NK-92 treated with Interleukin-12 subunit alpha and Interleukin-12 subunit beta, amount 100 ng/mL, for 24 hours (cell line): Measurements from ENCODE around the gene TUBB2B.
"Not testable (repeated sequence)": the region's sequence is repeated elsewhere in the genome, so short reads cannot be mapped to it uniquely, and the experiment has no call there.

Experiments
- DNase-seq: peaks from one replicate; lab custom pipeline; 2025; lab: John Stamatoyannopoulos, UW

The TUBB2B gene

DNA sequence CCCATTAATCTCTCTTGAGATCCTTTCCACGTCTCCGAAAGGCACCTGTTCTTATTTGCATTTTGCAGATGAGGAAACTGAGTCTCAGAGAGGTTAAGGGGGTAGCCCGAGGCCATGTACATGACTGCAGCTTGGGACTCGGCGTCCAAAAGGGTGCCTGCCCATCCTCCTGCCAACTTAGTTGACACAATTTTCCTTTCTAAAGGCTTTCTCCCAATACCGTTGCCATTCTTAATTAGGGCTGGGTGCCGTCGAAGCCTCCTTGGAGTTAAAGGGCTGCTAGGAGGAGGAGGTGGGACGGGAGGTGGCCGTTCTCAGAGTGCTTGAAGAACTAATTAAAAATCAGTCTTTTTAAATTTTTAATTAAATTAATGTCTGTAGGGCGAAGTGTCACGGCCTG is 30.7 kb upstream of the TUBB2B start:
- no peak for DNase-seq

DNA sequence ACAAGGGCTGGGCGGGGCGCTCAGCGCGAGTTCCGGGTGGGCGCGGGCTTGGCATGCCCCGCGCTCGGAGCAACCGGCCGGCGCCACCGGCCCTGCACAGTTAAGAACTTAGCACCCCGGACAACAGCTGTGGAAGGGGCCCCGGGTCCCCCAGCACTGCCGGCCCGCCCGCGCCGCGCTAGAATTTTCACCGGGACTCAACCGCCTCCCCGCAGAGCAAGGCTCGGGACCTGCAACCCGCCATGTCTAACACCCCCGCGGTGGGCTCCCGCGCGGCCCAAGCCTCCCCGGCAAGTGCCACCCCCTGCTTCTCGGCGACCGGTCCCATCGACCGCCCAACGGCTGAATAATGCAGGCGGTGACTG is 26.1 kb upstream of the TUBB2B start:
- no peak for DNase-seq

DNA sequence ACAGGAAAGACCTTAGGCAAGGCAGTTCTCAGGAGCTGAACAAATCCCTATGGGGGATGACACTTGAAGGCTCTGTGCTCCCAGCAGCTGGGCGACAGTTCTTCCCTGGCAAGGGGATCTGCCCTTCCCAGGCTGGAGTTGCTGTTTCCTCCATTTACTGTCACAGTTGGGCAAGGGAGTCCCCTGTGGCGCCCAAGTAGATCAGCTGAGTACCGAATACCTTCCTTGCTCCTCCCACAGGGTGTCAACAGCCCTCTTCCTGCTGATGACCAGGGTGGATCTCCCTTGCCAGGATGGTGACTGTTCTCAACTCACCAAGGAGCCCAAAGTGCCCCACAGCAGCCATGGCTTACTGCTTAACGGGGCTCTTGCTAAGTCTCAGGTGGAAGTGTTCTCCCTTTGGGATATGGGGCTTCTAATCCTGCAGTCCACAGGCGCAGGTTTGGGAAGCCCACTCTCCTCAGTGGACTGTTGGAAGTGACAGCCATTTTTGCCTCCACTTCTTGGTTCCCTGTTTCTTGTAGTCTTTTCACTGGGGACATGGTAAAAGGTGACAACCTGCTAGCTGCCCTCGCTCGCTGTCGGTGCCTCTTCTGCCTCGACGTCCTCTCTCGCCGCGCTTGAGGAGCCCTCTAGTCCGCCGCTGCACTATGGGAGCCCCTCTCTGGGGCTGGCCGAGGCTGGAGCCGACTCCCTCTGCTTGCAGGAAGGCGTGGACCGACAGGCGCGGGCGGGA is 25.6 kb upstream of the TUBB2B start:
- no peak for DNase-seq

DNA sequence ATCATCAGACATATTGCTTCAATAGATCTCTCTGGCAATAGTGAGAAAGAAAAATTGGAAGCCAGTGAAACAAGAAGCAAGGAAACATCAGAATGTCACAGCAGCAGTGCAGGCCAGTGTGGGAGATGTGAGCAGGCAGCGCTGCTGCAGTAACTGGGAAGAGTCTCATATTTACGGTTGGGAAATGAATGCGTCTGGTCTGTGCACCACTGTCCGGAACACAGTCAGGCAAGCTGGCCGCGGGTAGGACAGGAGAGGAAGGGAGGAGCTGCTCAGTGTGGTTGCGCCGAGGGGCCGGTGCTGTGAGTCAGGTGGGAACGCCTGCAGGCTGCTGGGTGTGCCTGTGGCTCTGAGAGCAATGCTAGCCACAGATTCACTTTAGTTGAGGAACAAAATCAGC is 24.9 kb upstream of the TUBB2B start:
- no peak for DNase-seq

DNA sequence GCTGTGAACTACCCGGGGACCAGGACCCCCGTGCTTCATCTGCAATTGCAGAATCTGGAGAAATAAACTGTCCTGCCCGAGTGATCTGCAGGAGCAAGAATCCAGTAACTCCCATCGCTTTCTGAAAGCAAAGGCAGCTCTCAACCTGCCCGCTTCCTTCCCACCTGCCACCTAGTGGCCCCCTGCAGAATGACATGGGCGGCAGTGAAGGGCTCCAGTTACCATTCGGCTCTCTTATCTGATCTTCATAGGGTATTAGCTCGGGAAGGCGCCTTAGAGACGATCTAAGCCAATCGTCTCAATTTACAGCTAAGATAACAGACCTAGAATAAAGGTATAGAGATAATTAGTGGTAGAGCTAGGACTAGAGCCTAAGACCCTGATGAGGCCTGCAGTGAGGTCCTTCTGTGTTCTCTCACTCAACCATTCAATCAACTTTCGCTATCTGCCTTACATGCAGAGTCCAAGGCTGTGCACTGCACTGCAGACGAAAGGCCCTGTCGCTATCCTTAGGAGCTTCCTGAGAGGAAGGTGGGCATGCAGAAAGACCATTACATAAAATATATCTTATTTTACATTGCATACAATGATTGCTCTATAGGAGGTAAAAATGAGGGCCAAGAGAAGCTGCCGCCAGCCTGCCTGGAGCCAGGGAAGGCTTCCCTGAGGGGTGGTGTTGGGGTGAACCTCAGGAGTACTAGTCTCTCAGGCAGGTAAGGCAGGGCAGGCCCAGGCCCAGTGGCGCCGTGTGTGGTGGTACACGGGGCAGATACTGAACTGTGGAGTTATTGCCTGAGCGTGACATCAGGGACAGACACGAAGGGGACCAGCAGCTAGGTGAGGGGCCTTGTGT is 24.2 kb upstream of the TUBB2B start:
- peak; percentile 50 for DNase-seq

DNA sequence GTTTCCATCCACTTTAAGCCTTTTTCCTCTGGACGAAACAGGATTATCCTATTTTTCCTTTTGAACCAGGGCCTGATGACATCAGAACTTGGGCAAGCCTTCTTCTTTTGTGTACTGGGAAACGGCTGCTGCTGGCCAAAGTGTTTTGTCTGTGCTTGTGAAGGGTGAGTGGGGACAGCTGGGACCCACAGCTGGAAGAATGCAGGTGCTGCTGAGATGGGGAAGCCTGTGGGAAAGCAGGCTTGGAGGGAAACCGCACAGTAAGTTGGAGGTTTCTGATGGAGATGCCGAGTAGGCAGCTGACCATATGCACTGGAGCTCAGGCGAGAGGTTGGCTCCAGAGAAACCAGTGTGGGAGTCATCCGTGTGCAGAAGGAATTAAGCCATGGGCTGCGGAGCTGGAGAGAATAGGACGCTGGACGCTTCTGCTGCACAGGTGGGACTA is 22.8 kb upstream of the TUBB2B start:
- DNase-seq: no peak

DNA sequence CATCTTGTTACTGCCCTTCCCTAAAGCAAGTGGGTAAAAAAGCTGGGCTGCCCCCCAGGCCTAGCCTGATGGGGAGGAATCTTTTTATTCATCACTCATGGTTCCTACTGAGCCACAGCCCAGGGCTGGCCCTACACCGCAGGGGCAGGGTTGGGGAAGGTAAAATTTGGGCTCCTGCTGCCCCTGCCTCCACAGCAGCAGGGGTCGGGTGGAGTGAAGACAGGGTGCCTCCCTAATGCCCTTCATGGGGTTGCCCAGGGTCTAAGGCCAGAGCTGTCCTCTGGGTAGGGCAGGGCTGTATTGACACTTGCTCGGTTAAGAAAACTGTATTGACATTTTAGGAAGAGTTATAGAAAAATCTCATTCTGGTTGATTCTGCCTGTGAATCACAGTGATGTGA is 22.4 kb upstream of the TUBB2B start:
- no peak for DNase-seq

DNA sequence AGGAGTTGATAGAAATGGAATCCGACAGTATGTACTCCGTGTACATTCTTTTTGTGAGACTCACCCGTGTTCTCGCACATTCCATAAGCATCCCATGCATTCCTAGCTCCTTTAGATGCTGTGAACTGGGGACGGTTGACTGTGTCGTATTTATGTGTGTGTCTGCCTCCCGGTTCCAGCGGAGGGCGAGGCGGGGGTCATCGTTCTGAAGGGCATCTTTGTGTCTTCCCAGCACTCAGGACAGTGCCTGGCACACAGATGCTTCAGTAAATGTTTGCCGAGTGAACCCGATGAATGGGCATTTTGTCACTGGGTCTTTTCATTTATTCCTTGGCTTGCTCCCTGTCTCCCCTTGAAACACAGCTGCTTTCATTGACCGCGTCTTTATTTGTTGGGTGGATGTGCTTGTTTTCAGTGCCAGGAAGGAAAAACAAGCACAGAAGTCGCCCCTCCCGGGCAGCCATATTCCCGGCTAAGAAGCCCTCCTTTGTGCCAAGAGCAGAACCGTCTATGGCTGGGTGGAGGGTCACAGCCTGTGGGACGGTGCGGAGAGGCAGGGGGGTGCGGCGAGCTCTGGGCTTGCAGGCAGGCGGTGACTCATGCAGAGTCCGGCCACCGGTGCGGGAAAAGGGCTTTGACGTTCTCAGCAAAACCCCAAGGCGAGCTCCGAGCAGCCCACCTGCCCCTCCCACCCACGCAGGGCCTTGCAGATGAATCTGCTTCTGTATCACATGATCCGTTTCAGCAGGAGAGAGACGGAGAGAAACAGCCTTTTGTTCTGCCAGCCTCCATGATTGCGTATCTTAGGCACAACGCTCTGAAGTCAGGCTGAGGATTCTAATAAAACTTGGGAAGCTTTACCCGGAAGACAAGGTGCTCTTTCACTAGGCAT is 20.0 kb upstream of the TUBB2B start:
- DNase-seq: no peak

DNA sequence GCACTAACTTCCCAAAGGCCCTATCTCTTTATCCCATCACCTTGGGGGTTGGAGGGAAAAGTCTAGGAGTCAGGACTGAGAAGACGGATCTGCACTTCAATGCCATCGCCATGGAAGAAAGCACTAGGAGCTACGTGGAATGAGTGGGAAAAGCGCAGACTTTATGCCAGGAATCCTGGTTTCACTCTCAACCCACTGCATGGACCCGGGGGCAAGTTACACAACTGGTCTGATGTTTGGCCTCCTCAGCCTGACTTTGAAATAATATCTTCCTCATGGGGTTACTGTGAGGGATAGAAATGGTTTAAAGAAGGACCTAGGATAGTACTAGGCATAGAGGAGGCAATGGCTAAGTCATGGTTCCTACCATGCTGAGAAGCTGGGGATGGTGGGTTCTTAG is 17.8 kb upstream of the TUBB2B start:
- DNase-seq: no peak

DNA sequence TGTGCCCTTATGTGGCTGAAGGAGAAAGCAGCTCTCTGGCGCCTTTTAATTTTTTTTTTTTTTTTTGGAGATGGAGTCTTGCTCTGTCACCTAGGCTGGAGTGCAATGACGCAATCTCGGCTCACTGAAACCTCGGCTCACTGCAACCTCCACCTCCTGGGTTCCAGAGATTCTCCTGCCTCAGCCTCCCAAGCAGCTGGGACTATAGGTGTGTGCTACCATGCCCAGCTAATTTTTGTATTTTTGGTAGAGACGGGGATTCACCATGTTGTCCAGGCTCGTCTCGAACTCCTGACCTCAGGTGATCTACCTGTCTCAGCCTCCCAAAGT is 17.3 kb upstream of the TUBB2B start:
- not testable (repeated sequence) for DNase-seq

DNA sequence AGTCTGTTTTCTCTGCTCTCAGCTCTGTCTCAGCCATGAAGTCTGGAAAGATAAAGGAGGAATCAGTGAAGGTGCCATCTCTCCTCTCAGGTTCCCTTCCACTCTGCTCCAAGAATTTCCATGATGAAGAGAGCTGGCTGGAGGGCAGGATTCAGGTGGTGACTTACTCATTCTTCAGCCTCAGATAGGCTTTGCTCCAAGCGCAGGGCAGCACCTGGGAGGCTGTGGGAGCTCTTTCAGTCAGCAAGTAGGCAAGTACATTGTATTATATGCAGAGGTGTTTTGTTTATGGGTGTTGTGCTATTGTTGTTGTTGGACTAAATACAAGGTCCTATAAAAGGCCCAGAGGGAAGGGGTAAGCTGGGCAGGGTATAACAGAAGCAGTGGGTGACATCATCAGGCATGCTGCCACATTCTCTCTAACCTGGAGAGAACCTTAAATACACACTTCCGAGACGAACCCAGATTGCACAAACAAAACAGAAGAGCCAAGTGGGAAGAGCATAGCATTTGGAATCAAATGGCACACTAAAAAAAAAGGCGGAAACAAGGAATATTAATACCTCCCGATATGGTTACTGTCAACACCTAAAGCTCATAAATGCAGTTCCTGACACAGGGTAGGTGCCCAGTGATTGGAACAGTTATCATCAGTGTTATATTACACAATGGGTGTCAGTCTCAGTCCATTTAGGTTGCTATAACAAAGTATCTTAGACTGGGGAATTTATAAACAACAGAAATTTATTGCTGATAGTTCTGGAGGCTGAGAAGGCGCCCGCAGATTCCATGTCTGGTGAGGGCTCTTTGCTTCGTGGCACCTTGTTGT is 16.8 kb upstream of the TUBB2B start:
- DNase-seq: no peak

DNA sequence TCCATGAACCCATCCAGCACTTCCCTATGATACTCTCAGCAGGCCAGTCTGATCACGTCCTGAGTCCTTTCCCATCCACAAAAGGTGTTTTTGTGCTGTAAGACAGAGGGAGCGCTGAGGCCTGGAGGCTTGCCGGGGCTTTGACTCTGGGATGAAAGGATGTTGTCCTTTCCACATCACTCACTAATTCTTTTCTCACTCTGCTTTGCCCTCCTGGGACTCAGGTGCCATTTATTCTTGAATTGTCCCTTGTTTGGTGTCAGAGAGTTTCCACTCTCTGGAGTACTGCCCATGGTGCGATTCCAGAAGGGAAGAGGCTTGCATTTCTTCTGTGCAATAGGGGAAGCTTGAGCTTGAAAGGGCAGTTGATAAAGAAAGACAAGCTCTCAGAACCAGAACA is 15.3 kb upstream of the TUBB2B start:
- DNase-seq: no peak

DNA sequence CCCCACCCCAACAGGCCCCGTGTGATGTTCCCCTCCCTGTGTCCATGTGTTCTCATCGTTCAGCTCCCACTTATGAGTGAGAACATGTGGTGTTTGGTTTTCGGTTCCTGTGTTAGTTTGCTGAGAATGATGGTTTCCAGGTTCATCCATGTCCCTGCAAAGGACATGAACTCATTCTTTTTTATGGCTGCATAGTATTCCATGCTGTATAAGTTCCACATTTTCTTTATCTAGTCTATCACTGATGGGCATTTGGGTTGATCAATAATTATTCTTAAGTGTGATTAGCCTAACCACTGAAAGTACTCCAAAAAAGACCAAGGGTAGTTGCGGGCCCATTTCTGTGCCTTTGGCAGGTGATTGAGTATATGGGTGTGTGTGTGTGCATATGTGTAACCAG is 14.3 kb upstream of the TUBB2B start:
- not testable (repeated sequence) for DNase-seq

DNA sequence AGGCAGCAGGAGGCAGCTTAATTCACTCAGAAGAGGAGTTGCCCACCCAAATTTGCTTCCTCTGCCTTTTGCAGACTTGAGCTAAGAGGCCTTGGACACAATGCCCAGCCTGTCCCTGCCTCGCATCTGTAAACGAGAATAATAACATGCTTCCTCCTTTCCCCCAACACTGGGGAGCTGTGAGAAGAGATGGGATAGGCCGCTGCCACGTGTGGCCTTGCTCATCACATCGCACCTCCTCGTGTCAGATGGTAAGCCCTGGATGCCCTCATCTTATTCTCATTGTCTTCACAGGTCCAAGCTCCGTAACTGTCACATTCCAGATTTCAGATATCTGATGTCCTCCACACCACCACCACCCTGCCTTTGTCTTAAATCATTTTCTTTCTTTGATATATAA is 13.1 kb upstream of the TUBB2B start:
- no peak for DNase-seq

DNA sequence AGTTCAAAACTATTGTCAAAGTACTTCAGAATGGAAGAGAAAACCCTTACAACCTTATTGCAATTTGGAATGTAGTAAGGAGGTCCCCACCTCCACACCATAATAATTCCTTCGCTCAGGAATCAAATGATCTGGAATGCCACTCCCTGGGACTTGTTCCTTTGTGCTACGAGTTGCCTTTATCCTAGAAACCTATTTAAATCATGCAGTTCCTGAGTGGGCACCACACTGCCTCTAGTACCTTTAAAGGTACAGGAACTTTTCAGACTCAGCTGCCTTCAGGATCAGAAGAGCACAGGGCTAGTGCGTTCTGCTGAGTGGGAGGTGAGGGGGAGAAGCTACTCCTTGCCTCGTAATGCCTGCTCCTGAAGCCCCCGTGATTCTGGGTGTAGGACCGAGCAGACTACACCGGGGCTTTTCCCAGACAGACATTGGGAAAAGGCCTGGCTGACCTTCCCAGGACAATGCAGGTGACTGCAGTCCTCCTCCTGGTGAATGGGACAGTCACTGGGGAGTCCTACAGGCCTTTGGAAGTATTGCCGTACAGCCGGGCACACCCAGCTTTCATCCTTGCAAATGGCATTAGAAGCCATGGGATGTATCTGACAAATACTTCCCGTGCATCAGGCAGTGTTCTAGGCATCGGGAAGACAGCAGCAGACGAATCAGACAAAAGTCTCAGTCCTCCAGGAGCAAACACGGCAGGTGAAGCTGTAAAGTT is 11.8 kb upstream of the TUBB2B start:
- DNase-seq: no peak

DNA sequence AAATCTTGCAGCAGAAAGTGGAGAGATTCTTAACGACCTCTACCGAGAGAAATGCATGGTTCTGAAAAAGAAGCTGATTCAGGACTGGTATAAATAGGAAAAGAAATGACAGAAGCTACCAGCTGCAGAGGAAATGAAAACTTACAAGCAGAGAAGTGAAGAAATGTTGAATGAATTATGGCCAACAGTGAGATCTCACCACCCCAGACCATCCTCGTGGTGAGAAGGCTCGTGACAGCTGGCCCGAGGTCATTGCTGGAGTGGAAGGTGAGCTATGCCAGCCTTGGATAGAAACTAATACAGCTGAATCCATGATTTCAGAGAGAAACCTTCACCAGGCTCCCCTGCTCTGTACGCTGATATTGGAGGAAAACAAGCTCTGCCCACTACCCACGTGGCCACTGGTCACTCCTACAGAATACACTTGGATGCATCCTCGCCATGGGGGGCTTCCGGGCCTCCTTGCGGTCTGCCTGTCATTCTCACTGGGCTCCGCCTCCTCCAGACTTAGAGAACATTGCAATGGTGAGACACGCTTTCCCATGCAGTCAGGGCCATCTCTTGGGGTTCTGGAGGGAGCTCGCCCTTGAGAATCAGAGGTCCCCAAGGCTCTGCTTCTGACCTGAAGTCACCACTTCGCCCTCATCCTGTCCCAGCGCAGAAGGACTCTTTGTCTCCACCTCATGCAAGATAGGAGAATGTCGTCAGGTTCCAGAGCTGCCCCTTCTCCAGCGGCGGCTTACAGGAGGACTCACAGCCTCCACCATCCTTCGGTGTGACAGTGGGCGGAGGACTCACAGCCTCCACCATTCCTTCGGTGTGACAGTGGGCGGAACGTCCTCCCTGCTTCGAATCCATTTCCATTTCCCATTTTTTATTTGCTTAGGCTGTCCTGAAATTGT is 10.6 kb upstream of the TUBB2B start:
- DNase-seq: no peak

DNA sequence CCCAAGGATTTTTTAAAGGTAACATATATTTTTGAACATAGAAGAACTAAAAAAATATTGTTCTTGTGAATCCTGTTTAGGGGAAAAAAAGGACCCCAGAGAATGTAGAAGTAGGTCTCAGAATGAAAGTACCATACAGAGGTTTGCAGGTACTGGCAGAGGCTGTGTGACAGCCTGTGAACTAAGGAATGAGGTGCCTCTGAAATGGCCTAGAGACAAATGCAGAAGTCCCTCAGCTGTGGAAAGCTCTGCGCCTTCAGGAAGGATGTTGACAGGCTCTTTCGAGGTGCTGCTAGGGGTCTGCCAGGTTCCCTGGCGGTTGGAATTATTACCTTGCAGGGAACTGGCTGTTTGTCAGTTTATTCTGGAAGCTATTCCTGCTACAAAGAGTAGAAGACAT is 8.6 kb upstream of the TUBB2B start:
- DNase-seq: no peak

DNA sequence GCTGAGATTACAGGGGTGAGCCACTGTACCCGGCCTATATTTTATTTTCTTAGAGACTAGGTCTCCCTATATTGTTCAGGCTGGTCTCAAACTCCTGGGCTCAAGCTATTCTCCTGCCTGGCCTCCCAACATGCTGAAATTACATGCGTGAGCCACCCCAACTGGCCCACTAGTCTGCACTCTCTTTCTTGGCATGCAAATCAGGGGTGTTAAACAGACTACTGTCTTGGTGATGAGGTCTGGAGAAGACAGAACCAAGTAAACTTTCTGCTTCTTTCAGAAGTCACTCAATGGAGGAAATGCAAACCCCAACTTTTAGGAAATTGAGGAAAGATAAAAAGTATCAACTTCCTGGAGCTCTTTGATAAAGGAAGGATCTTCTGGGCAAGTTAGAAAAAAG is 8.0 kb upstream of the TUBB2B start:
- no peak for DNase-seq

DNA sequence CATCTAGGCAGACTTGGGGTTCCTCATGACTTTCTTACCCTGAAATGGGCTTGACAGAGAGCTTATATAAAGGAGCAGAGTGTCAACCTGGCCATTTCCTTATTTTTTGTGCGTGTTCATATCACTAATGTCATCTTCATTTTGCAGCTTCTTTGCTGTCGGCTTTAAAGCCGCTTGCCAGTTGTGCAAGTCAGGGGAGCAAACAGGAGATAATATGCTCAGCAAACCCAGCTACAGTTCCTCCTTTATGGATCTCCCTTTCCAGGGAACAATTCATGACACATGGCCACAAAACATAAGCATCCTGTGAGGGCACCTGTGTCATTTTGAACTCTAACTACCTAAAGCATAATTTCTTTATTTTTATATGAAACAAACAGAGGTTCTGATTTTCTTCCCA is 6.5 kb upstream of the TUBB2B start:
- no peak for DNase-seq

DNA sequence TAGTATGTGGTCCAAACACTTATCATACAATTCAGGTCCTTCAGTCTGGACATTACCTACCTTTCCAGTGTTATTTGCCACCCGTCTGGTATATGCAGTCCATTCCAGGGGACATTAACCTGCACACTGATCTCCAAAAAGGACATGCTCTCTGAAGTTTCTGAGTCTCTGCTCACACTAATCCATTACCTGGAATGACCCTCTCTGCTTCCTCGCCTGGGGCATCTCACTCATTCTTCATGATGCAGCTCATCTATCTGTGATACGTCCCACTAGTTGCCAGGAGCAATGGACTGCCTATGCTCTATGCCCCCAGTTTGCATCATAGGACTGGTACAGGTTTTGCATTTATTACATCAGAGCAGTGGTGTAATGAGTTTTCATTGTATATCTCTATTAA is 5.9 kb upstream of the TUBB2B start:
- no peak for DNase-seq
